Iris pigment epithelial cell (primary cell): ENCODE data around the gene ZNF879.

Experiments
- DNase-seq: peaks from one replicate; pipeline ENCODE4 v3.0.0-alpha.2; 2011; ENCODE audit warnings: low read depth

ZNF879 gene

GRCh38 chr5:179008667-179009066 lies 14.9 kb upstream of the ZNF879 start:
- DNase-seq, result no peak

GRCh38 chr5:179033004-179033580 lies 9.5 kb downstream of the ZNF879 start:
- DNase-seq, result no peak

GRCh38 chr5:179044765-179045164 lies 21.2 kb downstream of the ZNF879 start:
- no peak for DNase-seq

- no peak for DNase-seq
These were observed 28.2 kb downstream of the ZNF879 start for GRCh38 chr5:179051784-179052183.

GRCh38 chr5:179054036-179054785 lies 30.6 kb downstream of the ZNF879 start:
- DNase-seq, result no peak

- no peak for DNase-seq
These were observed 31.3 kb downstream of the ZNF879 start for GRCh38 chr5:179054876-179055275.

- DNase-seq, result no peak
These were observed 31.8 kb downstream of the ZNF879 start for GRCh38 chr5:179055436-179055835.

GRCh38 chr5:179055841-179056240 lies 32.2 kb downstream of the ZNF879 start:
- DNase-seq, result no peak

- DNase-seq, result peak; percentile 95
These were observed 36.8 kb downstream of the ZNF879 start, which contains the start of gene ZNF354C for GRCh38 chr5:179060116-179061008. Gene ZNF354C, plus strand, starts transcription at chr5:179060373. Its CDS starts 1,696 bp downstream, at chr5:179062069.

GRCh38 chr5:179061025-179061424 lies 37.4 kb downstream of the ZNF879 start:
- no peak for DNase-seq

- peak; percentile 4 for DNase-seq
These were observed 42.1 kb downstream of the ZNF879 start for GRCh38 chr5:179065703-179066102.

- DNase-seq, result no peak
These were observed 55.8 kb downstream of the ZNF879 start for GRCh38 chr5:179079165-179079987.

- DNase-seq, result no peak
These were observed 57.1 kb downstream of the ZNF879 start for GRCh38 chr5:179080724-179081123.
